Cardiac atrium fibroblast (primary cell): ENCODE data around the gene PRDX6. TPM values are rescaled to one million over a fixed set of nuclear protein-coding genes. Genes with fewer than 3 reads are reported as not detected.

Experiments used
- total RNA-seq: library from RNA; depleted of rRNA; stranded (reverse); fragments of >200 nt; gene quantifications from 2 replicates; pipeline ENCODE4 v1.2.3, GENCODE V29; 2015

Gene PRDX6
- total RNA-seq, result 248 and 300 TPM in 2 replicates

GRCh38 chr1:173477286-173478093 lies at the start of gene PRDX6:
Gene PRDX6, plus strand, starts transcription at chr1:173477335. Its CDS starts 63 bp downstream, at chr1:173477398.

Other genes with a start within 250 kb of the PRDX6 start
- 2.7 and 7.8 TPM in 2 replicates for gene SLC9C2, start 125.7 kb downstream of the PRDX6 start, total RNA-seq
- not detected in 2 replicates for gene TEX50, start 158.0 kb downstream of the PRDX6 start, total RNA-seq
- not detected in 2 replicates for gene ANKRD45, start 192.5 kb downstream of the PRDX6 start, total RNA-seq
- gene KLHL20, start 237.6 kb downstream of the PRDX6 start, total RNA-seq, result 23.8 and 28.5 TPM in 2 replicates